Stimulated activated CD4-positive, alpha-beta T cell treated with anti-CD3 and anti-CD28 coated beads, Interleukin-1b, Interleukin-23, amount 100 ng/mL, for 48 hours (primary cell): Measurements from ENCODE around the gene GMPR2.
"Not testable (repeated sequence)": the region's sequence is repeated elsewhere in the genome, so short reads cannot be mapped to it uniquely, and the experiment has no call there.

Experiments
- DNase-seq: peaks from one replicate; pipeline ENCODE4 v3.0.0-alpha.2; 2020

The GMPR2 gene

DNA sequence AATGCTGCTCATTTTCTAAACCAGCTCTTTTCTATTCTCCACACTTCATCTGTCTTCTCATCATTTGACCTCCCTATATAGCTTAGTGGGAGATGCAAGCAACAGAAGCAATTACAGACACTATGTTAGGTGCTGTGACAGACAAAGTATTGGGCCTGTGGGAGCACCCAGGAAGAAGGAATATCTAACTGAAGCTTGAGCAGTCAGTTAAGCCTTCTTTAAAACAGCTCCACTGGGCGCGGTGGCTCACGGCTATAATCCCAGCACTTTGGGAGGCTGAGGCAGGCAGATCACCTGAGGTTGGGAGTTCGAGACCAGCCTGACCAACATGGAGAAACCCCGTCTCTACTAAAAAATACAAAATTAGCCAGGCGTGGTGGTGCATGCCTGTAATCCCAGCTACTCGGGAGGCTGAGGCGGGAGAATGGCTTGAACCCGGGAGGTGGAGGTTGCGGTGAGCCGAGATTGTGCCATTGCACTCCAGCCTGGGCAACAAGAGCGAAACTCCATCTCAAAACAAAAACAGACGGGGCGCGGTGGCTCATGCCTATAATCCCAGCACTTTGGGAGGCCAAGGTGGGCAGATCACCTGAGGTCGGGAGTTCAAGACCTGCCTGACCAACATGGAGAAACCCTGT, 29.4 kb upstream of the GMPR2 start:
- DNase-seq = not testable (repeated sequence)

DNA sequence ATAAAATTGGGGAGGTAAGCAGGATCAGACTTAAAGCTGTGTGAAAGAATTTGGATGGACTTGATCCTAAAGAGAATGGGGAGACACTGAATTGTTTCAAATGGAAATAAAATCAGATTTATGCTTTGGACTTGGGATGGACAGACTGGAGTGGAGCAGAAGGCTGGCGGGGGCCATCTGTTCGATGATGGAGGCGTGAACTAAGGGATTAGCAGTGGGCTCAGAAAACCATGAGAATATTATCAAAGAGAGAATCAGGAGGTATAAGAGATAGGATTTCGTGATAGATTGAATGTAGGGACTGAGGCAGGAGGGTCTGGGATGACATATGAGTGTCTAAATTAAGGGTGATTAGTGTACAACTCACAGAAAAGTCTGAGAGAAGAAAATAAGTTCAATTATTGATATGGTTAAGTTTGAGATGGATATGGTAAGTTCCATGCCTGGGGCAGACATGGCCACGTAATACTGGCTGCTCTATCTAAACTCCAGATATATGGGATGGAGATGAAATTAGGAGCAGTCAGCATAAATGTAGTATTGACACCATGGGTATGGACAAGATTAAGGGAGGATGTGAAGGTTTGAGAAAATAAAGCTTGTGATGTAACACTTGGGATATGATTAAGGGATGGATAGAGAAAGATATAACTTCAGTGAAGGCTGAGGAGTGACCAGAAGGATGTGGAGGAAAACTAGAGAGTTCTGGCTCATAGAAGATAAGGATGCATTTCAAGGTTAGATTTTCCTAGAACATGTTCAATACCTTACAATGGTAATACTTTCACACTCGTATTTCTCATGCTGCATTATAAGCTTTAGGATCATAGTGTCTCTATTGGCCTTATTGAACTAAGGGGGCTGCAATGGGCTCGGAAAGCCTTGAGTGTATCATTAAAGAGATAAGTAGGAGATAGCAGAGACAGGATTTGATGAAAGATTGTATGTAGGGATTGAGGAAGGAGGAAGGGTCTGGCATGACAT, 28.3 kb upstream of the GMPR2 start:
- DNase-seq = no peak

DNA sequence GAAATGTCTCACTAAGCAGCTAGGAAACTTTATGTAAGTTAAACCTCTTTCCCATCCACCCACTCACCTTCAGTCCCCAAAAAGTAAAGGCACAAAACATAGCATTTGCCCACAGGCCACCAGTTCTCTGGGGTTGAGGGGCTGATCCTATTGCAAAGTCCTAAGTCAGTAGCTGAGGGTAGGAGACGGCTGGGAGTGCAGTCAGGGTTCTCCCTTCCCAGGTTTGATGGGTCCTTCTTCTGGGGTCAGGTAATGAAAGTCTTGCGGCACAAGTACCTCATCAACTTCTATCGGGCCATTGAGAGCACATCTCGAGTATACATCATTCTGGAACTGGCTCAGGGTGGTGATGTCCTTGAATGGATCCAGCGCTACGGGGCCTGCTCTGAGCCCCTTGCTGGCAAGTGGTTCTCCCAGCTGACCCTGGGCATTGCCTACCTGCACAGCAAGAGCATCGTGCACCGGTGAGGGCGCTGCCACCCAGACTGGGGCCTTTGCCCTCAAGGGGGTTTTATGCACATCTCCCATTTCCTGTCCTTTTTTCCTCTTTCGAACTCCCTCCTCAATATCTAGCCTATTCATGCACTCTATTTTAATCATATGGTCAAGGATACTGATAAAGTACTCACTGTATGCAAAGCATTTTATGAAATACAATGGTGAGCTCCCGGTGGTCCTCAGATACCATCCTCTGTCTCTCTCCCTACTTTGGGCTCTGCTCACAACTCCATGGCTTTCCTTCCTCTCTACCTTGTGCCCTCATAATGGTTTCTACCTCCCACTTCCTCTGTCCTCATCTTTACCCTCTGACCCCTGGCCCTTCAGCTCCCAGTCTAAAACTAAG, 26.2 kb upstream of the GMPR2 start:
- no peak for DNase-seq

DNA sequence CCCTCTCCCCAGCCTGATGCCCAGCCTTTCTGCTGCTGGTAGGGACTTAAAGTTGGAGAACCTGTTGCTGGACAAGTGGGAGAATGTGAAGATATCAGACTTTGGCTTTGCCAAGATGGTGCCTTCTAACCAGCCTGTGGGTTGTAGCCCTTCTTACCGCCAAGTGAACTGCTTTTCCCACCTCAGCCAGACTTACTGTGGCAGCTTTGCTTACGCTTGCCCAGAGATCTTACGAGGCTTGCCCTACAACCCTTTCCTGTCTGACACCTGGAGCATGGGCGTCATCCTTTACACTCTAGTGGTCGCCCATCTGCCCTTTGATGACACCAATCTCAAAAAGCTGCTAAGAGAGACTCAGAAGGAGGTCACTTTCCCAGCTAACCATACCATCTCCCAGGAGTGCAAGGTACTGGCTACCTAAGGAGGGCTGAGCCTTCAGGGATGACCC, 25.6 kb upstream of the GMPR2 start:
- no peak for DNase-seq

DNA sequence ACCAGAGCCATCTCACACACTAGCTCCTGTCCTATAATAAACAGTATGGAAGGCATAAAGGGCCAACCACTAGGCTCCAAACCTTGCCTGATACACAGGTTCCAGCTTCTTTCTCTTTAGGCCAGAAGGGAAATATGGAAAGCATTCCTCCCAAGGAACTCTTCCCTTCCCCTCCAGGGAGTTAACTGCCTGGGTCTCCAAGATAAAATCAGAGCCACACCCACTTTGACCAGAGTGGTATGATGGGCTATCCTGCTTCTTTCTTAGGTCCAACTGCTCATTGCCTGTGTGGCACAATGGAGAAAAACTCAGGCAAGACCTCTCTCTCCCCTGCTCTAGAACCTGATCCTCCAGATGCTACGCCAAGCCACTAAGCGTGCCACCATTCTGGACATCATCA, 25.1 kb upstream of the GMPR2 start:
- DNase-seq = no peak

DNA sequence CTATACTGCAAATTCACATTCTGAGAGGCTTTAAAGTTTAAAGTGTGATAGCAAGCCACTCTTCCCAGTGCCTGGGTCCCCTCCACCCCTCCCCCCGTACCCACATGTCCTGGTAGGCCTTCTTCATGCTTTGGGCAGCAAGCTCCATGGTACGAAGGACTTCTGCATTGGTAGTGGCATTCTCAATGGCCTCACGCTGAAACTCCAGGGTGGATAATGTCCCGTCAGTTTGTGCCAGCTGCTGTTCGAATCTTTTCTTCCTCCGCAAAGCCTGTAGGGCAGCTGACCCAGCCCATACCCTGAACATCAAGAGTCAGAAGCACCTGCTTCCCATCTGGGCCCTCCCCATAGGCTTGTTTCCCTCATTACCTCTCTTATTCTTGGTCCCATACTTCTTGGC, 21.4 kb upstream of the GMPR2 start:
- DNase-seq = no peak

DNA sequence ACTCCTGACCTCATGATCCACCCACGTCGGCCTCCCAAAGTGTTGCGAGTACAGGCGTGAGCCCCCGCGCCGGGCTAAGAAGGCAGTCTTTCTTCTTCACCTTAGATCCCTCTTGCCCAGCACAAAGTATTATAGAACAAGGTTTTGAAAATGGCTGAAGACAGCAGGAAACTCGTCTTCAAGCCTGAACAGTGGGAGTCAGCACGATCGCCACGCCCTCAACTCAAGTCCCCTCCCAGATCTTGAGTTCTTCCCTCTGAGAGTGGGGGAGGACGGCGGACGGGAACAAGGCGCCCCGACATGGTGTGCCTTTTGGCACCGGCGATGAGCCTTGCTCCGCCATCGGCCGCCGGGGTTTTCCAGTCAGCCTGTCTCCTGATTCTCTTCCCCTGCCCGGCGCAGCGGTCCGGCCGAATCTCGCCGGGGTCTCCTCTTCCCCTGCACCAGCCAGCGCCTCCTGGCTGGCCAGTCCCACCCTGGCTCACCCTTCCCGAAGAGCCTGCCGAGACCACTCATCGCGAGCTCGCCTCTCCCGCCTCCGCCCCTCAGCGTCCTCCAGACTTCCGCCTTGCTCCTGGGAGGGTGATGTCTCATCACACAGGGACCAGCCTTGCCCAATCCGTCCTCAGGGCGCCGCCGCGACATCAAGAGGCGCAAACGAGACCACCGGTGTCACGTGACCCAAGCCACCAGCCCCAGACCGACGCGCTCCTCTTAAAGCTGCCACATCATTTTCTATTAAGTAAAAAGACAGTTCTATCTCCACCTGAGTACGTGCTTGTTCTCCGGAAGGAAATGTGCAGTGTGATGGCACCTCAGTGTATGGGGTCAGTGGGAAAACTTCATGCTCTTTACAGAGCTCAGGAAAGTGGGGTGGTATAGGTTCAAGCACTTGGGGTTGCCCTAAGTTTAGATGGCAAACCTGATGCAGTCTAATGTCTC, 19.5 kb upstream of the GMPR2 start, which contains the start of gene CHMP4A:
CHMP4A (minus strand) TSS at position 565 of the 942 bp plus-strand sequence; CDS start at position 516, 49 bp downstream.
- DNase-seq = peak; percentile 98

DNA sequence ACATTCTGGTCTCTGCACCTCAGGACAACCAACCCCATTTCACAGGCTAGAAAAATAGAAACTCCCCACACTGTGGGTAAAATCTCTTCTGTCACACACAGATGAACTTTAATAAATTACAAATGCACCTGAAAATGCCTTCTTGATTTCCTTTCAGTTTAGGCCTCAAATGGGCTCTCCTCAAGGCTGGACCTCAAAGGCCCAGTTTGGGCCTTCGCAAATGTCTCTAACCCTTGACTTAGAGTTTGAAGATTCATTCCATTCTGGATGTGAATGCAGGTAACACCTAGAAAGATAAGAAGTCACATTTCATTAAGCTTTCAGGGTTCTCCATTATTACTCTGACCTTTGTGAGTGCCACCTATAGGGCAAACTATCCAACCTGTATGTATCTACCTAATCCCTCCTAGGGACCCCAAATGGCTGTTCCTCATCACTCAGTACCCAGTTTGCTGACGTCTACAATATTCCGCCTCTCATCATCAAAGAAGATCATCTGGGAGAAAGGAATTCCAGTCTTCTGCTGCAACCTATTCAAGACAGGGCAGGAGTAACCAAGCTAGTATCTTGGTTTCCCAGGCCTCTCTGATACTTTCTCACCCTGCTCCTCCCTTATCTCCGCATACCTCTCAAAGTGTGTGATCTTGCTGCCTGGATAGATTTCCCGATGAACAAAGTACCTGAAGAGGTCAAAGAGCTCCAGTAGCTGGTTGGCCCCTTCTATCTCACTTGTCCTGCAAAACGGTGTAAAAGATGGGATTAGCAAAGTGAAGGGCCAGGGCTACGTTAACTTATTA, 18.7 kb upstream of the GMPR2 start:
- no peak for DNase-seq

DNA sequence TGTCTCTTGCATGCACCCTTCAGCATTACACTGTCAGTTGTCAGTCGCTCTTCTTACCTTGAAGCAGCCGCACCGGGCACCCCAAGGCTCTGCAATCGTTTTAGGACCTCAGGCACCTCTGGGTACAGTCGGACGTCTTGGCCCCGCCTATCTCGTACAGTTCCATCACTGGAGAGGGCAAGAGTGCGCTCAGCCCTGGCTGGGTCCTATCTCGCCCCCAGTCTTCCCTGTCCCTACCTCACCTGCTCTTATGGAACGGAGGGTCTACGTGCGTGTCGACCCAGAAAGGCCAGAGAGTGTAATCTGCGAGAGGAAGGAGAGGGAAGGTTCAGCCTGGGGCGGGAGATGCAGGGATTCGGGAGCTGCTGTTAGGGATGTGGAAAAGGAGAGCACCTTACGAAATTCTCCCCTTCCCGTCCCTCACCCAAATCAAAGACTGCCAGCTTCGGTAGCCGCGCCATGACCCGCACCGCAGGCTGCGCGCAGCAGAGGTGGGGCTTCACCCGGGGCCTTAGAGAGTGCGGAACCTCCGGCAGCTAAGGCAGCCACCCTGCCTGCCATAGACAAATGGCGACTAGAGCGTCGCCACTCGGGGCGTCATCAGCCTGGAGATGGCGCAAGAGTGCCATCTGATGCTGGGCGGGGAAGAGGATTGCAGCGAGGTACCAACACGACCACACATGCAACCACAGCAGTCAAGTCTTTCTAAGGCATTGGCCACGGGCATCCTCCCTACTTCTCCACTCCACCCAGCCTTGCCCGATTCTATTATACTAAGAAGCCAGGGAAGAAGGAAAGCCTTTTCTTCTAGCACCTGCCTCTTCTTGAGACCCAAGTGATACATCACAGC, 17.0 kb upstream of the GMPR2 start, which contains the start of gene MDP1:
MDP1 (minus strand) TSS at position 572 of the 850 bp plus-strand sequence; CDS start at position 461, 111 bp downstream.
- DNase-seq = peak; percentile 86

DNA sequence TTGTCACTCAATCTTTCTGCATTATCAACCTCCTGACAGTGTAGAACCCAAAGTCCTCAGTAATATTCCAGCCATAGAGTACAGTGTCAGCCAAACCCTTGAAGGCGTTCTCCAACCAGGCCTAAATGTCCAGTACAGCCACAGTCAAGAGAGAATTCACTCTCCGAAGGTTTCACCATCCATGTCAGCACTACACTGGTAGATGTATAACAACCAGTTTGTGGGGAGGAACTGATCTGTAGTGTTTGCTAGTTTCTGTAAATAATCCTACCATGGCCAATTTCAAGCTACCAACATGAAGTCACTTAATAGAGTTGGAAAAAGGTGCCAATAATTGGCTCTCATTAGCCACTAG, 16.4 kb upstream of the GMPR2 start:
- DNase-seq = no peak

DNA sequence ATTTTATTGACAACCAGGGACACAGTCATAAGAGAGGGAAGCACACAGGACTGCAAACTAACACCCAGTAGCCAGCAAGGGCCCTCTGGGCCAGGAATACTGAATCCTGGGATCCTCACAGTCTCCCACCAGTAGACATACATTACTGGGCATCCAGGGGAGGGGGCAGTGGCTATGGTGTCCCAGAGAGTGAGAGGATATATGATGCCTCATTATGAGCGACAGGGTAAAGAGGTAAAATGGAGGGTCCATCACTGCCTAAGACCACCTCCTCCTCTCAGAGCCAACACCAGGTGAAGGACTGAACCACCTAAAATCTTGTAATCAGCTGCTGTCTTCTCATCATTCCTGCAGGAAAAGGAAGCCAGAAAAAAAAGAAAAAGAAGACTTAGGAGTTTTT, 15.9 kb upstream of the GMPR2 start:
- DNase-seq = not testable (repeated sequence)

DNA sequence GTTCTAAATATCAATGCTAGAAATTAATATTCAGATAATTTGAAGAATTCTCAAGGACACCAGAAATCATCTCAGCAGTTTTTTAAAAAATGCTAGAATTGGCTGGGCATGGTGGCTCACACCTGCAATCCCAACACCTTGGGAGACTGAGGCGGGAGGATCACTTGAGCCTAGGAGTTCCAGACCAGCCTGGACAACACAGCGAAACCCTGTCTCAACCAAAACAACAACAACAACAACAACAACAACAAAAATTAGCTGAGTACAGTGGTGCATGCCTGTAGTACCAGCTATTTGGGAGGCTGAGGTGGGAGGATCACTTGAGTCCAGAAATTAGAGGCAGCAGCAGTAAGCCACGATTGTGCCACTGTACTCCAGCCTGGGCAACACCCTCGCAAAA, 13.6 kb upstream of the GMPR2 start:
- no peak for DNase-seq

DNA sequence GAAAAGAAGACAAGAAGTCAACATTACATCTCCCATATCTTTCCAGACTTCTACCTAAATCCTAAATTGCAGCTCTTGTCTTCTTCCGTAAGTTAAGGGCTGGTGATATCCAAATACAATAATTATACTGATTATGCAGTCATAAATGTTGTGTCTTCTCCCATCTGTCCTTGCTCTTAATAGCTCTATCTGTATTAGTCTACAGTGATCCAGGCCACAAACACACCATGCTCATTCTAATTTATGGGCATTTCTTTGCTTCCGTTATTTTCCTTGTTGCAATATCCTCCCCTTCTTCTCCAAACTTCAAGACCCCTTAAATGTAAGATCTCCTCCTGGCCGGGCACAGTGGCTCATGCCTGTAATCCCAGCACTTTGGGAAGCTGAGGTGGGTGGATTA, 13.2 kb upstream of the GMPR2 start:
- DNase-seq = no peak

DNA sequence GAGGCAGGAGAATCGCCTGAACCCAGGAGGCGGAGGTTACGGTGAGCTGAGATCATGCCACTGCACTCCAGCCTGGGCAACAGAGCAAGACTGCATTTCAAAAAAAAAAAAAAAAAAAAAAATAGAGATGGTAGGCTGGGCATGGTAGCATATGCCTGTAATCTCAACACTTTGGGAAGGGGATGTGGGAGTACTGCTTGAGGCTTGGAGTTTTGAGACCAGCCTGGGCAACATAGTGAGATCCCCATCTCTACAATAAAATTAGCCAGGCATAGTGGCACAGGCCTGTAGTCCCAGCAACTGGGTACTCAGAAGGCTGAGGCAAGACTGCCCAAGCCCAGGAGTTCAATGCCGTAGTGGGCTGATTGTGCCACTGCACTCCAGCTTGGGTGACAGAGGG, 9.7 kb upstream of the GMPR2 start:
- DNase-seq = not testable (repeated sequence)

DNA sequence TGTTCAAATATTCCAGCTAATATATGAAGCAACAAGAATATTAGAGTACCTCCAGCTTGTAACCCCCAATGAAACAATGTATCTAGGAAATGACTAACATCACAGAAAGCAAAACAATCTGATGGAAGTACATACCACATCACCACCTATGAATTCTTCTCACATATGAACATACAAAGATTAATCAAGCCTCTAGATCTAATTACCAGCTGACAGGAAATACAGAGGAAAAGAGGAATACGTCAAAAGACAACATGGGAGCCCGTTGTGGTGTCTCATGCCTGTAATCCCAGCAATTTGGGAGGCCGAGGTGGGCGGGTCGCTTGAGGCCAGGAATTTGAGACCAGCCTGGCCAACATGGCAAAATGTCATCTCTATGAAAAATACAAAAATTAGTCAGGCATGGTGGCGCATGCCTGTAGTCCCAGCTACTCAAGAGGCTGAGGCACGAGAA, 8.1 kb upstream of the GMPR2 start:
- DNase-seq = no peak

DNA sequence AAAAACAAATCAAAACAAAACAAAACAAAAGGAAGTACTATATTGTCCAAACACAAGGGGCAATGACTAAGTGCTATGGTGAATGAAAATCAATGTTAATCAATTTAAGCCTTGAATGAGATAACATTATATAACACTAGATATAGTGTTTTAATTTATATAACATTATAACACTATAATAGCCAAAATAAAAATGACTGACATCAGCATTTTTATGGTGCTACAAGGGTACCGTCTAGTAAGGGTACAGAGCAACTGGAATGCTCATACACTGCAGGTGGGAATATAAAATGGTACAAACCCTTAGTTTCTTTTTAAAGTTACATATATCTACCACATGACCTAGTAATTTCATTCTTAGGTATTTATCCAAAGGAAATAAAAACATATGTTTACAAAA, 6.3 kb upstream of the GMPR2 start:
- DNase-seq = no peak

DNA sequence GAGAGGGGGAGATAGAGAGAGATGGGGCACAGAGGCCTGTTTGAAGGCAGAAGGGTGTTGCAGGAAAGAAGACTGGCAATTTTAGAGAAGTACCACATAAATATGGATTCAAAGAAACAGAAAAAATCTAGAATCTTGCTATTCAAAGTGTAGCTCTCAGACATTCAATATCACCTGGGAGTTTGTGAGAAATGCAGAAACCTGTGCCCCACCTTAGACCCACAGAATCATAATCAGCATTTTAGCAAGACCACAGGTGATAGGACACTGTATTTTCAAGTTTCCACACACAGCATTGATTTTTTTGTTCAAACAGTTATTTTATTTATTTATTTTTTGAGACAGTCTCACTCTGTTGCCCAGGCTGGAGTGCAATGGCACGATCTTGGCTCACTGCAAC, 3.8 kb upstream of the GMPR2 start:
- no peak for DNase-seq

DNA sequence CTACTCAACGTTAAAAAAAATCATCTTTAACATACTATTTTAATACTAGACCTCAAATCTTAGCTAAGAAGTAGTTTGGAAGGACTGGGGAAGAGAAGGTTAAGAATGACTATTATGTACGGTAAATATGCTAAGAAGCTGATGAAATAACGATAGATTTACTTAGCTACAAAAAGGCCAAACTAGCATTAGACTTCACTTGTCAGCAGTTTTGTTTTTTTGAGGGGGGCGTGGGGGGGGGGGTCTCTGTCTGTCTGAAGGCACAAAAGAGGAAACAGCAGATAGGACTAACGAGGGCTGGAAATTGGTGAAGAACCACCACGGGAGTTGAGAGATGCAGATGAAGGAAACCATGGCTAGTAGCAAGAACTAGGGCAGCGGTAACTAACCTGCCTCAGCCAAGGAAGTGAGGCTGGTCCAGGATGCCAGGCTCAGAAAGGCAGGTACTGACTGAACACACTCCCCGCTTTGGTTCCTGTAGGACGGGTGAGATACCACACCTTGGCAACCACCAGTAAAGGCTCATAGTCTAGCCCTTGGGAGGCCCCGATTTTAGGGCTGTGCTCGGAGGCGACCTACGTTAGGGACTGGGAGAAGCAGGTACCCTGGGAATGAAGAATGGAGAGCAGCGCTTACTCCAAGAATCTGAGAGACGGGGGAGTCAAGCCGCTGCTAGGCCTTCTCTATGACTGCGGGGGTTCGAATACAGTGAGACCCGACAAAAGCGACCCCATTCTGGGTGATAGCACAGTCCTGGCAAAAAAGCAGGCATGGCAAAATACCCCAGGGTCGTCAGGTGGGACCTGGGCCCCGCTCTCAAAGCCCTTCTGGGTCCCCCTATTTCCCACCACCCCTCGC, 1.2 kb upstream of the GMPR2 start:
- DNase-seq = peak; percentile 32

DNA sequence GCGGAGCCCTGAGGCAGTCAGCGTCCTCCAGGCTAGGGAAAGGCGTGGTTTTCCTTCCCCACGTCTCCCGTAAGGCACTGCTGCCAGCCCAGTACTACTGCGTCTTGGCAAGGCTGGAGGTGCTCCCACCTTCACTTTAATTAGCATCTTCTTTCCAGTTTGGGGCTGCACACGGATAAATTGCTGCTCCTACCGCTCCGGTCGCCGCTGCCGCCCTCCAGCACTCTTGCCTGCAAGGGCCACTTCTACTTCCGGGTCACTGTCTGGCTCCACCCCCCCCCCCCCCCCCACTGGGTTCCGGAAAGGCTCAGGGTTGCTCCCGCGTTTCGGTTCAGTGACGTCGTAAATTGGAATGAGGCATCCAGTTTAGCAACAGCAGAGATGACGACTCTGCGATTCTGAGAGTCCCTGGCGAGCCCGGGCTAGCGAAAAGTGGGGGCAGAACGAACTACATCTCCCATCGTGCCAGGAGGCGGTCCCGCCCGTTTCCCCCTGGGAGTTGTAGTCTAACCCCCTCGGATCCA, 546 bp upstream of the GMPR2 start, which contains the start of gene NEDD8:
NEDD8 (minus strand) TSS at position 247 of the 524 bp plus-strand sequence; CDS start at position 147, 100 bp downstream.
- DNase-seq = peak; percentile 96
